Measurements from ENCODE around the gene MMP1. TPM values are rescaled to one million over a fixed set of nuclear protein-coding genes. Genes with fewer than 3 reads are reported as not detected.

The MMP1 gene
- total and polyA plus RNA-seq, 8 donors = 0.20 to 1.7 (median 0.70) TPM; not detected in 1

DNA sequence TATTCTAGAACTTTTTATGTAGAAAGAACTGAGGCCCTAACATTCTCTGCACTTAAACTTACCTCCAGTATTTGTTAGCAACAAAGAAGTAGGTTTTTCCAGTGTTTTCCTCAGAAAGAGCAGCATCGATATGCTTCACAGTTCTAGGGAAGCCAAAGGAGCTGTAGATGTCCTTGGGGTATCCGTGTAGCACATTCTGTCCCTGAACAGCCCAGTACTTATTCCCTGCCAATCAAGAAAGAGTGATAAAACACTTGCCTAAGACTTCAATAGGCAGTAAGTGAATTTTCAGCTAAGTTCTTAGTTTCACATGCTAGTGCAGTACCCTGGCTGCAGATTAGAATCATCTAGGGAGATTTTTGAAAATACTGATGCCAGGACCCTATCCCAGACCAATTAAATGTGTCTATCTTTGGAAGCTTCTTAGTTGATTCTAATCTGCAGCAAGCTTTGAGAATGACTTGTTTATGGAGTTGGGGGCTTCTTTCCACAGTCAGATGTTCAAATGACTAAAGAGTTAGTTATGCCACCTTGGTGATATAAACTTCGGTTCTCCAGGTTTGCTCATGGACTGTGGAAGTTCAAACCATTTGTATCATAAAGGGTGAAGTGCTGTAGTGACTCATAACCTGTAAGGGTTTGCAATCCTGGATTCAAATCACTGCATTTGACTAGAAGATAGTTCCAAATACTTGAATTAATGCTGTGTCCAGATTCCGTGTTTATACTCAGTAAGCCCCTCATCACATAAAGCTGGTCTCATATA lies 6.5 kb downstream of the MMP1 start:
- Histone ChIP-seq H3K27me3 (no peaks in the 10 kb centered on the region), H3K27ac (no peak overlapping the region), H3K4me1 (no peaks in the 10 kb centered on the region), H3K4me3 (no peak overlapping the region), H3K36me3 (no peaks in the 10 kb centered on the region), H3K9me3 (no peaks in the 10 kb centered on the region)
- ATAC-seq (no peak), FAIRE-seq (no peak), DNase-seq (no peak)
- intact Hi-C loops (cut with DNase I) = no loop called here
- WGBS, 2 donors = 45 to 59% methylated on average over 4 of the region's 4 CpGs
- TF ChIP-seq, protein P1, sequence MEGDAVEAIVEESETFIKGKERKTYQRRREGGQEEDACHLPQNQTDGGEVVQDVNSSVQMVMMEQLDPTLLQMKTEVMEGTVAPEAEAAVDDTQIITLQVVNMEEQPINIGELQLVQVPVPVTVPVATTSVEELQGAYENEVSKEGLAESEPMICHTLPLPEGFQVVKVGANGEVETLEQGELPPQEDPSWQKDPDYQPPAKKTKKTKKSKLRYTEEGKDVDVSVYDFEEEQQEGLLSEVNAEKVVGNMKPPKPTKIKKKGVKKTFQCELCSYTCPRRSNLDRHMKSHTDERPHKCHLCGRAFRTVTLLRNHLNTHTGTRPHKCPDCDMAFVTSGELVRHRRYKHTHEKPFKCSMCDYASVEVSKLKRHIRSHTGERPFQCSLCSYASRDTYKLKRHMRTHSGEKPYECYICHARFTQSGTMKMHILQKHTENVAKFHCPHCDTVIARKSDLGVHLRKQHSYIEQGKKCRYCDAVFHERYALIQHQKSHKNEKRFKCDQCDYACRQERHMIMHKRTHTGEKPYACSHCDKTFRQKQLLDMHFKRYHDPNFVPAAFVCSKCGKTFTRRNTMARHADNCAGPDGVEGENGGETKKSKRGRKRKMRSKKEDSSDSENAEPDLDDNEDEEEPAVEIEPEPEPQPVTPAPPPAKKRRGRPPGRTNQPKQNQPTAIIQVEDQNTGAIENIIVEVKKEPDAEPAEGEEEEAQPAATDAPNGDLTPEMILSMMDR (IDR thresholded peaks at IDR 0.05) = no peak

DNA sequence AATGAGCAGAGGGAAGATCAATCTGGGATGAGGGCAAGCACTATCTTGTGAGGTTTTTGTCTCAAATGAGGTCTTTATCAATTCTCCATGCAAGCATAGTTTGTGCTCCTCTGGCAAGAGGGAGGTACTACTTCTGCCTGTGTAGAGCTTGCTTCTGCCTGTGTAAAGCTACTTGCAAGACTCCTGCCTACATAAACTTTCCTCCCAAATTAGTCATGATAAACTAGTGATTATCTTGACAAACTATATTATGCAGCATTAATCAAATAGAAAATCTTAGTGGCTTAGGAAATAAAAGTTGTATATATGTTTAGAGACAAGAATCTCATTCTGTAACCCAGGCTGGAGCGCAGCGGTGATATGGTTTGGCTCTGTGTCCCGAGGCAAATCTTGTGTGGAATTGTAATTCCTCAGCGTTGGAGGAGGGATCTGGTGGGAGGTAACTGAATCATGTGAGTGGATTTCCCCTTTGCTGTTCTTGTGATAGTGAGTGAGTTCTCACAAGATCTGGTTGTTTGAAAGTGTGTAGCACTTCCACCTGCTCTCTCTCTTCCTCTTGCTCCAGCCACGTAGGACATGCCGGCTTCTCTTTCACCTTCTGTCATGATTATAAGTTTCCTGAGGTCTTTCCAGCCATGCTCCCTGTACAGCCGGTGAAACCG lies 9.5 kb downstream of the MMP1 start:
- Histone ChIP-seq H3K27me3 (no peaks in the 10 kb centered on the region), H3K27ac (no peak overlapping the region), H3K9me3 (no peaks in the 10 kb centered on the region), H3K36me3 (no peaks in the 10 kb centered on the region), H3K4me3 (no peak overlapping the region), H3K4me1 (no peaks in the 10 kb centered on the region)
- DNase-seq (no peak), FAIRE-seq (no peak), ATAC-seq (no peak)
- TF ChIP-seq, protein P1 (IDR thresholded peaks at IDR 0.05) = no peak
- intact Hi-C loops (cut with DNase I) = no loop called here
- 78 to 89% methylated on average over 8 of the region's 8 CpGs for WGBS, 2 donors

GRCh38 chr11:102784380-102784779 lies 13.6 kb downstream of the MMP1 start:
- intact Hi-C loops (cut with DNase I) = no loop called here
- no peak for ATAC-seq
- no peak overlapping the region for H3K4me3 ChIP-seq
- no peak for DNase-seq
- H3K27me3 ChIP-seq = no peaks in the 10 kb centered on the region
- H3K4me1 ChIP-seq = peaks cover 5 to 10% (median 8%) of the 10 kb centered on the region in 3 donors
- WGBS, 2 donors = 69 to 72% methylated on average over 3 of the region's 3 CpGs
- no peaks in the 10 kb centered on the region for H3K9me3 ChIP-seq
- H3K27ac ChIP-seq = no peak overlapping the region
- FAIRE-seq = no peak
- TF ChIP-seq, protein P1 (IDR thresholded peaks at IDR 0.05) = no peak
- H3K36me3 ChIP-seq = no peaks in the 10 kb centered on the region

GRCh38 chr11:102783720-102784119 lies 14.2 kb downstream of the MMP1 start:
- no peak for ATAC-seq
- intact Hi-C loops (cut with DNase I) = no loop called here
- H3K27ac ChIP-seq = no peak overlapping the region
- no peaks in the 10 kb centered on the region for H3K36me3 ChIP-seq
- no peak for FAIRE-seq
- peaks cover 5 to 10% (median 8%) of the 10 kb centered on the region in 3 donors for H3K4me1 ChIP-seq
- H3K4me3 ChIP-seq = no peak overlapping the region
- 71 to 88% methylated on average over 2 of the region's 2 CpGs for WGBS, 2 donors
- TF ChIP-seq, protein P1 (IDR thresholded peaks at IDR 0.05) = no peak
- no peaks in the 10 kb centered on the region for H3K9me3 ChIP-seq
- DNase-seq = no peak
- H3K27me3 ChIP-seq = no peaks in the 10 kb centered on the region

DNA sequence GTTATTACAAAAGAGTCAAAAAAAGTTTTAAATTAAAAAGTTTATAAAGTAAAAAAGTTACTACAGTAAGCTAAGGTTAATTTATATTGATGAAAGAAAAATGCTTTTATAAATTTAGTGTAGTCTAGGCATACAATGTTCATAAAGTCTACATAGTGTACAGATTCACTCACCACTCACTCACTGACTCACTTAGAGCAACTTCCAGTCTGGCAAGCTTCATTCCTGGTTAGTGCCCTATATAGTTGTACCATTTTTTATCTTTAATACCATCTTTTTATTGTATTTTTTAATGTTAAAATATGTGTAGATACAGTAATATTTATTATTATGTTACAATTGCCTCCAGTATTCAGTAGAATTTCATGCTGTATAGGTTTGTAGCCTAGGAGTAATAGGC lies 14.9 kb downstream of the MMP1 start:
- Histone ChIP-seq H3K27ac (no peak overlapping the region), H3K27me3 (no peaks in the 10 kb centered on the region), H3K36me3 (no peaks in the 10 kb centered on the region), H3K4me3 (no peak overlapping the region), H3K4me1 (peaks cover 5 to 10% (median 8%) of the 10 kb centered on the region in 3 donors), H3K9me3 (no peaks in the 10 kb centered on the region)
- DNase-seq (no peak), ATAC-seq (no peak), FAIRE-seq (no peak)
- TF ChIP-seq, protein P1 (IDR thresholded peaks at IDR 0.05) = no peak
- intact Hi-C loops (cut with DNase I) = no loop called here
